GM12891 (cell line): ENCODE measurements around the gene FHL2.

Experiments used
- DNase-seq: peaks from one replicate; pipeline ENCODE4 v3.0.0; 2011; ENCODE audit warnings: low spot score; ENCODE audit not compliant: insufficient read length
- FAIRE-seq: peaks from 2 replicates; lab custom pipeline; 2011; peaks lifted over from hg19 to GRCh38; lab: Jason Lieb, UNC
- PAX5 ChIP-seq: IDR thresholded peaks from 2 replicates; pipeline ENCODE4 v1.6.1; 2011; ENCODE audit warnings: low read length, moderate library complexity, mild to moderate bottlenecking; ENCODE audit not compliant: insufficient read depth, severe bottlenecking
- POLR2A ChIP-seq: IDR thresholded peaks from 2 replicates; pipeline ENCODE4 v1.6.1; 2011; ENCODE audit warnings: low read depth, low read length, control low read depth
- POLR2AphosphoS5 ChIP-seq: IDR thresholded peaks from 2 replicates; pipeline ENCODE4 v1.6.1; 2011; ENCODE audit warnings: low read depth, low read length, control low read depth
- POU2F2 ChIP-seq: IDR thresholded peaks from 2 replicates; pipeline ENCODE4 v1.6.1; 2011; ENCODE audit warnings: low read depth, mild to moderate bottlenecking, control low read depth, low read length, moderate library complexity
- SPI1 ChIP-seq: IDR thresholded peaks from 2 replicates; pipeline ENCODE4 v1.6.1; 2011; ENCODE audit warnings: low read depth, low read length, control low read depth
- TAF1 ChIP-seq: IDR thresholded peaks from 2 replicates; pipeline ENCODE4 v1.6.1; 2011; ENCODE audit warnings: low read depth, low read length, control low read depth

Gene FHL2

DNA sequence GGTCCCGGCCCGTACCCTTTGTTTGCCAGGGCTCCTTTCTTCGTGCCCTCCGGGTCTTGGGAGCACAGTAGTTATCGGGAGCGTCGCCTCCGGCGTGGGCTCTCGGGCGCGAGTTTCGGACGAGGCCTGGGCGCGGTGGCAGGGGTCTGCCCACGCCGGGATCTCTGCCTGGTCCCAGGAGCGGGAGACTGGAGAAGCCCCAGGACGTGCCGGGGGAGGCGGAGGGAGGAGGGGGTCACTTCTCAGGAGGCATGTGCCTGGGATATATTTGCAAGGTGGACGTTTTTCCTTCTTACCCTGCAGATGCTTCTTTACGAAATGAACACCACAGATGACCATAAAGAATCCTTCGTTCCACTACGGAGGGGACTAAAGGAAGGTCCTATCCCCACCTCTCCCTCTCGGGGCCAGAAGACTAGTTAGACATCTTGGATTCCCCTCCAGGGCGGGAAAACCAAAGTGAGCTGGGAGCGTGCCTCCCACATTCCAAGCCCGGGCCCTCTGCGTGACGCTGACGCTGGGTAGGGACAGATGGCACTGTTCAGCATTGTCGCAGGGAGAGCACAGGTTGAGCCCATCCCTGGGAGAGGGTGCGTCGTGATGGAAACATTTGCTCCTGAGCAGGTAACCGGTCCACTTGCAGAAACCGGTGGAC lies 483 bp upstream of the FHL2 start:
- FAIRE-seq: no peak
- TF ChIP-seq POLR2A (no peak), TAF1 (no peak), SPI1 (no peak), PAX5 (no peak)
- DNase-seq: no peak

DNA sequence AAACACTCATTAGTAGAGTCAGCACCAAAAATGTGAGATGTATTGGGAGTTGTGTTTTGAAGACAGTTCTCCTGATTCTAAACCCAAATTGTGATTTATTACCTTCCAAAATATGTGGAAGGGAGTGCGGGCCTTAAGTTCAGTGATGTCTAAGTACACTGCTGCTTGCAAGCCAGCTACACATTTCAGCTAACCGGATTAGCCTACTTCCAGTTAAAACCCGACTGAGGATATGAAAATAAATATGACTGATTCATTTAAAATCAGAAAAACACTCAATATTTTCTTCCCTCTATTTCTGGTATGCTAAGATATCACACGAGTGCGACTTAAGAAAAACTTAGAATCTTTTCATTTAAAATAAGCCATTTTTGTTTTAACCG lies 907 bp downstream of the FHL2 start:
- TF ChIP-seq TAF1 (no peak), POU2F2 (no peak), POLR2A (no peak), SPI1 (no peak), POLR2AphosphoS5 (no peak), PAX5 (no peak)
- no peak for DNase-seq
- no peak for FAIRE-seq

DNA sequence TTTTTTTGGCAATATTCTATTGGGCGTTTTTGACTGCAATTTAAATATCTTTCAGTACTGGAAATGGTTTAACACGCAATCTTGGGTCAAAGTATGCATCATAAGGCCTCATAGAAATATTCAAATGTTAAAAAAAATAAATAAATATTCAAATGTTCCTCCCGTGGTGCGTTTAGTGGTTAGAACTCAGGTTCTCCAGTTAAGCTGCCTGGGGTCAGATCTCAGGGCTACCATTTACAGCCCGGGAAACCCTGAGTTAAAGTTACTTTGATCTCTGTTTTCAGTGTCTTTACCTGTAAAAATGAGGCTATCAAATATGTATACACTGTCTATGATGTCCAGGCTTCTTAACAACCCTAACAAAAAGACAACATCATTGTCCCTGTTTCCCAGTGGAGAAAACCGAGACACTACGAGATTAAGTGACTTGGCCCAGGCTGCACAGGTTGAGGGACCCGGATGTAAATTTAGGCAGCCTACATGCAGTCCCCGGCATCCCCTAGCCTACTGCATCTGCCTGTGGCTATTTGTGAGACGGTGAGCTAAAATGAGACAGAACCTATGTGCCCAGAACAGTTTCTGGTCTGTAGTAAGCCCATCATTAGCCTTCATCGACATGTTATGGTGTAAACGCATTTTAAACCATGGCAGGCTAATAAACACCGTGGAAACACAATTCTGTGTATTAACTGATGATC lies 1.7 kb downstream of the FHL2 start:
- FAIRE-seq (no peak), DNase-seq (no peak)
- TF ChIP-seq TAF1 (no peak), PAX5 (no peak), POLR2A (no peak), SPI1 (no peak), POLR2AphosphoS5 (no peak), POU2F2 (no peak)

DNA sequence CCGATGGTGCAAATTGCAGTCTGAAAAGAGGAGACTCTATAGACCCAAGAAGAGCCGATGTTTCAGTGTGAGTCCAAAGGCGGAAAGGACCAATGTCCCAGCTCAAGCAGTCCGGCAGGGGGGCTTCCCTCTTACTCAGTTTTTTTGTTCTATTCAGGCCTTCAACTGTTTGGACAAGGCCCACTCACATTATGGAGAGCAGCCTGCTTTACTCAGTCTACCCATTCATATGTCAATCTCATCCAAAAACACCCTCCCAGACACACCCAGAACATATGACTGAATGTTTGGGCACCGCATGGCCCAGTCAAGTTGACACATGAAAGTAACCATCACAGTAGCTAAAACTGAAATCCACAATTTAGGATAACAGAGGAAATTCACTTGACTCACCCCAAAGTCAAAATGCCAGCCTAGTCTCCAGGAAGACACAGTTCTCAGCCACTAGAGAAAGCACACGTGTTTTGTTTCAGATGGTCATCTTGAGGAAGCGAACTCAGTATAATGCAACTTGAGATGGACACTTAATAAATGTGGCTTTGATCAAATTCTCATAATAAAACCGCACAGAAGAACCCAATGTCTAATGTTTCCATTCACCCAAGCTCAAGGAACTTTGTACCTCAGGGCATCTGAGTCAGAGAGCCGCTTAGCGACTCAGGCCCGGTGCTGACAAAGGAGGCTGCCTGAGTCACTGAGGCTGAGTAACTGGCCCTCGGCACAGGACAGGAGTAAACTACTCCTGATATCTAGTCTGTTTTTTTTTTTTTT lies 2.4 kb downstream of the FHL2 start:
- TF ChIP-seq POLR2AphosphoS5 (no peak), TAF1 (no peak), PAX5 (no peak)
- FAIRE-seq (no peak), DNase-seq (no peak)

DNA sequence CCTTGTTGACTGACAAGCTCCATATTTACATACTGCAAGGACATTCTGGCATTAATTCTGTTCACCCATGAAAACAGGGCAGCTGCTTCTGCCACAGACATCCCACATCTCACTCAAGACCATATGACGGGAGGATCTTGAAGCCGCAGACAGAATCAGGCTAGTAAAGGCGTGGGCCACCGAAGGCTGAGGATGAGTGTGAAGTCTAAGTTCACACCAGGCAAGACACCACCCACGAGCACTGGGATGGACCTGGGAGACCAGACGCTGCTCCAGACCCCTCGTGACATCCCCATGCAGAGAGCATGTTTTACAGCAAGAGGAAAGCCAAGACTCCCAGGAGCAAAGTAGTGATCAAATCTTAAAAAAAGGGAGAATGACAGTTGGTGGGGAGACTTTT lies 3.2 kb downstream of the FHL2 start:
- DNase-seq: no peak
- no peak for TF ChIP-seq SPI1
- TF ChIP-seq POLR2A: no peak
- no peak for TF ChIP-seq TAF1

DNA sequence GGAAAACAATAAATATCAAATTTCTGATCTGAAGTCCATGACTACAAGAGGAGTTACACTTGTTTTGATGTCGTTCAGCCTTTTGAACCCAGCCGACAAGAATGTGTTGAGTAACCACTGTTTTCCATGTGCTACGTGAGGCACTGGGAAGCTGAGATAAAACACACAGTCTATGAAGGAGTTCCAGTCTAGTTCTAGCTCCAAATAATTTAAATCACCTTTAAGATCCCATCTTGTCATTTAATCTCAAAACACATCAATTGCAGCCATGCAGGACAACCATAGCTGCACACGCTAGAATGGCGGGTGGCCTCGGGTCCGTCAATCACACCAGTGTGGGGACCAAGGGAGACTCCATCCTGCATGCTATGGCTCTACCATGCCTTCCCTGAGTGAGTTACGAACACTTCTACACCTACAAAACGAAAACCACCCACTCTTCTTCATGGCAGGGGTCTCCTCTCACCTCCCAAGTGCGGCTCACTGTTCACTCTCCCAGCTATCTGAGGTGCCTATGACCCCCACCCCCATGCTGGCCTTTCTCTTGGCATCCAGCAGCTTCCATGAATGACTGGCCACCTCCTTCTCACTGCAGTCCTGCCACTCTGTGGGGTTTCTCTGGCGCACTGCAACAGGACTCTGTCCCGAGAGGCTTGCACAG lies 3.8 kb downstream of the FHL2 start:
- TF ChIP-seq SPI1 (no peak), TAF1 (no peak), POLR2AphosphoS5 (no peak)
- FAIRE-seq: no peak
- no peak for DNase-seq

More for the DNA sequence above, 3.2 kb downstream of the FHL2 start:
- no peak for FAIRE-seq

DNA sequence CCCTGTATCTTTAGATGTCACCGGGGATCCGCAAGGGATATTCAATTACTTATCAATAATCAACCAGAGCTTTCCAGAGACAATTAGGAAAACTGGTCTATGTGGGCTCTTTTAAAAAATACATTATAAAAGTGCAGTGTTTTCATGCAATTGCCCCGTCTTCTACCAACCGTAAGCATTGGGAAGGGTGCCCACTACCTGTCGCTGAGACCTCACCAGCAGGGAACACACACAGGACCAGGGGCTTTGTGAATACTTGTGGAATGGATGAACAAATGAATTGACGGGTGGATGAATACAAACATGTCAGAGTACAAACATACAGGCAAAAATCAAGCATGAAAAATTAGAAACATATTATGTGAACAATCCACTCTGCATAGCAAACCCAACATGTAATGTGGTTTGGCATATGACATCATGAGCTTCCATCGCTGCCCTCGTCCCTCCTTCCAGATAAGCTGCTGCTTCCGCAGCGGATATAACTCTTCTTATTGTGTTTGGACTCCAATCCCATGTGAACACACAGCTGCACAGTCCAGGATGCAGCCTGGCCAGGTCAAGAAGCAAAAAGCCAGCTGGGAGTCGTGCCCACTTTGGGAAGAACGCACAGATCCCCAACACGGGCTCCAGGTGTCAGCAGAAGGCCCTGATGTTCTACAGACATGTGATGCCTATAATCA lies 5.3 kb downstream of the FHL2 start:
- TF ChIP-seq PAX5 (no peak), POLR2AphosphoS5 (no peak), POLR2A (no peak), TAF1 (no peak), POU2F2 (no peak), SPI1 (no peak)
- FAIRE-seq (no peak), DNase-seq (no peak)

DNA sequence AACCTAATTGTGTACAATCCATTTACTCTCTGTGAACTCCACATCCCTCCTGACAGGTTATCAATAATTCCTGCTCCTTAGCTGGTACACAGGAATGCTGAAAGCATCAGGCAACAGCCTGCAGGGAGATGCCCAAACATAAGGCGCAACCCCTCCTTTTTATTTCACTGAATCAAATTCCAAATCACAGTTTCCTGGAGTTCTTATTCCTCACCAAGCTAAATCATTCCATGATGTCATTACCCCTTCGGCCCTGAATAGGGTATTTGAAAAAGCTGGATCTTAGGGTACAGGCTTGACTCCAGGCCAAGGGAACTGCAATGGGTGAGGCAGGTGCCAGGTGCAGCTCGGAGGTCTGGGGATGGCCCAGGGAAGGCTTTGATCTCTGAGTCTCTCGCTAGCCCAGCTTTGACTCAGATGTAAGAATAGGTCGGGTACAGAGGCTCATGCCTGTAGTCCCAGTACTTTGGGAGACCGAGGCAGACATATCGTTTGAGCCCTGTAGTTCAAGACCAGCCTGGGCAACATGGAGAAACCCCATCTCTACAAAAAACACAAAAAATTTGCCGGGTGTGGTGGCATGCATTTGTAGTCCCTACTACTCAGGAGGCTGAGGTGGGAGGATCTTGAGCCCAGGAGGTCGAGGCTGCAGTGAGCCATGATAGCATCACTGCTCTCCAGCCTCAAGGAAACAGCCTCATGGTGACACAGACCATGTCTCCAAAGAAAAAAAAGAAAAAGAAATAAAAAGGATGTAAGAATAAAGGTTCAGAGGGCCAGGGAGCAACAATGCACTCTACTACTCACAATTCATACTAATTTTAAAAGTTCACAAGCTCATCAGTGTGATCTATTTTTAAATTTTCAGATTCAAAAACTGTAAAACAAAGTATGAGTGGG lies 6.8 kb downstream of the FHL2 start:
- no peak for DNase-seq
- no peak for FAIRE-seq

DNA sequence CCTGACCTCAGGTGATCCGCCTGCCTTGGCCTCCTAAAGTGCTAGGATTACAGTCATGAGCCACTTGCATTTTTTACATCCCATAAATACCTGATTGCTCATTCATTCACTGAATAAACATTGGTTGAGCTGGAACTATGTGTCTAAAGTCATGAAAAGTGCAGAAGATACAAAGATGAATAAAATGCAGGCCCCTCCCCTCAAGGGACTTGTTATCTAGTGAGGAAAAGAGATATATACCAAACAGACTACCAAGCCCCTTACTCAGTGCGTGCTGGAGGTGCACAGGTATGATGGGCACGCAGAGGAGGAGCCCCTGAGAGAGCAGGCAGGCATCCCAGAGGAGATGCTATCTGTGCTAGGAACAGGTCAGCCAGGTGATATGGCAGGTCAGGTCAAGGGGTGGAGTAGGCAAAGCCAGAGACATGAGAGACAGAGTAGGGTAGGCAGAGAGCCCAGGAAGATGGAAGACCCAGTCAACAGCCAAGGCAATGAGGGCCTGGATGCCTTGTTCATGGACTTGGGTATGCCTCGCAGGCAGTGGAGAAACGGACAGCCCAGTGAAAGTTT lies 7.7 kb downstream of the FHL2 start:
- TF ChIP-seq TAF1: no peak
- TF ChIP-seq SPI1: no peak
- TF ChIP-seq PAX5: no peak
- no peak for TF ChIP-seq POU2F2
- no peak for DNase-seq
- no peak for FAIRE-seq

More for the DNA sequence above, 6.8 kb downstream of the FHL2 start:
- TF ChIP-seq PAX5 (no peak), POLR2A (no peak), TAF1 (no peak), POLR2AphosphoS5 (no peak)
